SH-SY5Y (cell line): Measurements from ENCODE around the gene GTSE1.

ENCODE experiments used
- GATA2 ChIP-seq: IDR thresholded peaks from 2 replicates; pipeline ENCODE4 v1.6.1; 2011; ENCODE audit warnings: mild to moderate bottlenecking, low read depth, low read length
- GATA3 ChIP-seq: IDR thresholded peaks from 2 replicates; pipeline ENCODE4 v1.6.1; 2011; ENCODE audit warnings: low read depth, mild to moderate bottlenecking, low read length, moderate library complexity

DNA sequence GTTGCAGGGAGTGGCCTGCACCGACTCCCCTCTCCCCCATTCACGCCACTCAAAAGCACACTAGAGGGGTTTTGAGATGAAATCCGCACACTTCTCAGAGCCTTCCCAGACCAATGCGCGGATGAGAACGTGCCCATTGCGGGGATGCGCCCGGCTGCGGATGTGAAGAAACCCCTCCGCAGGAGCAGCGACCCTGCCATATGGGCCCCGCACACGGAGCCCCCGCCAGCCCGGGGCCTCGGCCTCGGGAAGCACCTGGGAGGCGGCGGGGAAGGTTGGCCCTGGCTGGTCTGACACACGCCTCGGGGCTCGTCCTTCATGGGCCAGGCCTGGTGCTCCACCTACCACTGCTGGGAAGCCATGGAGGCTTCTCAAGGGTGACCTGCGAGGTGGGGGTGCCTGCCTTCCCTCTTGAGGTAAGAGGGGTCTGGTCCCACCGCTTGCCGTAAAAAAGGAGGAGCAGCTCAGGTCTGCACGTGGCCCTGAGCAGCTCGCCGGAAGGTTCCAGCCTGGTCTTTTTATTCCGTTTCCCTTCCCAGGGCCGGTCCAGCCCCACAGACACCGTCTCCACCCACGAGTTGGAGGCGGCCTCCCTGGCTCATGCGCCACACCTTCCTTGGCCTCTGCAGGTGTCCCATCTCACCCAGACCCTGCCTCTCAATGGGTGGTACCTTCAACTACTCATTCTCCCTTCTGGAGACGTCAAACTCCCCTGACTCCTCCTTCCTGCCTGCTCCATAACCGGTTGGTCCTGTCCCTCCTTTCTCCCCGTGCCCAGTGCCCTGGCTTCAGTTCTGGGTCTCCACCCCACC lies 78.2 kb downstream of the GTSE1 start:
- TF ChIP-seq GATA2 = no peak
- TF ChIP-seq GATA3 = no peak
